Adrenal gland (tissue), 12 donors: ENCODE results near the gene NCKAP5. TPM values are rescaled to one million over a fixed set of nuclear protein-coding genes. Genes with fewer than 3 reads are reported as not detected.

Experiments
- DNase-seq, 7 donors: peaks; one replicate each; pipeline ENCODE4 v3.0.0-alpha.2; 2019 to 2020
- H3K27ac ChIP-seq, 5 donors: fragments of 200-600 bp; sonication (generic) in 4 of 5; 1 replicate in 3 of 5; 2 replicates in 2 of 5; pipeline versions ENCODE4 v1.5.1 to v1.8.0; 2016 to 2020; ENCODE audit warnings: mild to moderate bottlenecking in 1 of 5
- H3K27me3 ChIP-seq: fragments of 200-600 bp; 2 replicates; pipeline ENCODE4 v1.8.0; 2021
- H3K36me3 ChIP-seq, 2 donors: fragments of 200-600 bp; replicated peaks in 1 of 2; 1 replicate in 1 of 2; 2 replicates in 1 of 2; pipeline versions ENCODE4 v1.5.1 to v1.8.0; 2018 to 2022
- H3K4me1 ChIP-seq, 2 donors: fragments of 200-600 bp; replicated peaks in 1 of 2; 1 replicate in 1 of 2; 2 replicates in 1 of 2; pipeline versions ENCODE4 v1.5.1 to v1.8.0; 2018 to 2021
- H3K4me3 ChIP-seq, 4 donors: fragments of 200-600 bp; sonication (generic) in 3 of 4; one replicate each; pipeline ENCODE4 v1.5.1; 2016 to 2018
- H3K9me3 ChIP-seq, 3 donors: fragments of 200-600 bp; sonication (generic) in 1 of 3; replicated peaks in 1 of 3; 1 replicate in 2 of 3; 2 replicates in 1 of 3; pipeline versions ENCODE4 v1.5.1 to v1.8.0; 2016 to 2021
- POLR2A ChIP-seq, 2 donors: fragments of 450-650 bp; IDR thresholded peaks; one replicate each; pipeline ENCODE4 v1.6.1; 2017; ENCODE audit warnings: antibody characterized with exemption in 2 of 2, mild to moderate bottlenecking in 2 of 2, moderate library complexity in 1 of 2
- WGBS, 4 donors: extraction: QIAGEN DNeasy Blood & Tissue Kit in 2 of 4; methylation state at CpG; one replicate each; pipeline versions ENCODE4 v1.1.5 to v1.1.7; 2013 to 2017; 5-methylcytosine and 5-hydroxymethylcytosine counted together
- intact Hi-C, 2 donors: fragments of 100-400 bp; cut with DNase I; formaldehyde crosslinking; loops; one replicate each; pipeline versions ENCODE4 v1.14.1 to v1.15.0; 2022 to 2023
- polyA plus RNA-seq, 3 donors: library from polyadenylated mRNA; stranded (reverse); fragments of 200-250 nt in 2 of 3; fragments of 350-450 nt in 1 of 3; fragmentation: Illumina TruSeq in 1 of 3; extraction: RNeasy Lipid Tissue Mini Kit (QIAGEN cat#74804) in 1 of 3; gene quantifications; one replicate each; pipeline ENCODE4 v1.2.3, GENCODE V29; 2013 to 2014
- total RNA-seq, 9 donors: library from RNA; depleted of rRNA in 4 of 9; stranded (reverse); fragments of >200 nt in 4 of 9; fragments of 120-200 nt in 1 of 9; fragmentation: NEBNext Ultra II Directional in 1 of 9; extraction: Animal tissue kit (Norgen Biotek cat#: 25700) in 1 of 9; gene quantifications; one replicate each; pipeline versions ENCODE4 v1.1.0 to v1.2.4, GENCODE V29; 2013 to 2023
- TF ChIP-seq, protein P1 (sequence below), 6 experiments: fragments of 450-650 bp in 4 of 6; fragments of 200-600 bp in 2 of 6; sonication (generic) in 1 of 6; IDR thresholded peaks; 1 replicate in 5 of 6; 2 replicates in 1 of 6; pipeline versions ENCODE4 v1.5.1 to v1.8.0; 2016 to 2021; ENCODE audit warnings: antibody characterized with exemption in 6 of 6, mild to moderate bottlenecking in 2 of 6, moderate library complexity in 1 of 6
- donor health status: healthy with polysubstance abuse.
- donor health status: Bipolar disorder and iron deficiency.
- donor health status: DM: yes; HTN: yes; CAD: no.
- donor health status: DM: no; HTN: no; CAD: no.
- donor health status: DM: no; HTN: no; CAD: no.
- donor health status: DM: yes; HTN: yes; CAD: no.

NCKAP5 gene
- total and polyA plus RNA-seq, 12 donors, result 0.06 to 3.1 (median 1.1) TPM

DNA sequence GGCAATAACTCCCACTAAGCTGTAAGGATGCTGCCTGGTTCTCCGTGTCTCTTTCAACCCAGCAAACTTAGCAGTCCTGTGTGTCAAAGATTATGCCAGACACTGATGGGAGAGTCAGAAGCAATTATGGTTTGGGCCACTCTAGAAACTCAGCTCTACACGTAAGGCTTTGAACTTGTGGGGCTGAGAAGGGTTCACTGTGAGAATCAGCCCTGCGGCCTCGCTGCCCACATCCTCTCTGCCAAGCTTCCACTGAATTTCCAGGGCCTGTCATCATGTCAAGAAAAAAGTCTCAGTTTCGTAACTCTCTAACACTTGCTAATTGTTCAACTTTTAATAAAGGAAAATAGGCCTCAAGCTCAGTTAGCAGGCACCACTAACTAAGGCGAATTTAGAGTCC lies 589.4 kb downstream of the NCKAP5 start:
- Histone ChIP-seq H3K36me3 (no peaks in the 10 kb centered on the region), H3K4me3 (no peak overlapping the region), H3K4me1 (no peaks in the 10 kb centered on the region), H3K9me3 (no peaks in the 10 kb centered on the region), H3K27me3 (no peaks in the 10 kb centered on the region), H3K27ac (no peak overlapping the region)
- WGBS, 4 donors, result 77 to 83% (median 79%) methylated on average over 6 of the region's 6 CpGs
- TF ChIP-seq, protein P1, sequence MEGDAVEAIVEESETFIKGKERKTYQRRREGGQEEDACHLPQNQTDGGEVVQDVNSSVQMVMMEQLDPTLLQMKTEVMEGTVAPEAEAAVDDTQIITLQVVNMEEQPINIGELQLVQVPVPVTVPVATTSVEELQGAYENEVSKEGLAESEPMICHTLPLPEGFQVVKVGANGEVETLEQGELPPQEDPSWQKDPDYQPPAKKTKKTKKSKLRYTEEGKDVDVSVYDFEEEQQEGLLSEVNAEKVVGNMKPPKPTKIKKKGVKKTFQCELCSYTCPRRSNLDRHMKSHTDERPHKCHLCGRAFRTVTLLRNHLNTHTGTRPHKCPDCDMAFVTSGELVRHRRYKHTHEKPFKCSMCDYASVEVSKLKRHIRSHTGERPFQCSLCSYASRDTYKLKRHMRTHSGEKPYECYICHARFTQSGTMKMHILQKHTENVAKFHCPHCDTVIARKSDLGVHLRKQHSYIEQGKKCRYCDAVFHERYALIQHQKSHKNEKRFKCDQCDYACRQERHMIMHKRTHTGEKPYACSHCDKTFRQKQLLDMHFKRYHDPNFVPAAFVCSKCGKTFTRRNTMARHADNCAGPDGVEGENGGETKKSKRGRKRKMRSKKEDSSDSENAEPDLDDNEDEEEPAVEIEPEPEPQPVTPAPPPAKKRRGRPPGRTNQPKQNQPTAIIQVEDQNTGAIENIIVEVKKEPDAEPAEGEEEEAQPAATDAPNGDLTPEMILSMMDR (IDR thresholded peaks at IDR 0.05), result no peak
- no peak for TF ChIP-seq POLR2A (IDR thresholded peaks at IDR 0.05)
- DNase-seq, result no peak
- intact Hi-C loops, result no loop called here

DNA sequence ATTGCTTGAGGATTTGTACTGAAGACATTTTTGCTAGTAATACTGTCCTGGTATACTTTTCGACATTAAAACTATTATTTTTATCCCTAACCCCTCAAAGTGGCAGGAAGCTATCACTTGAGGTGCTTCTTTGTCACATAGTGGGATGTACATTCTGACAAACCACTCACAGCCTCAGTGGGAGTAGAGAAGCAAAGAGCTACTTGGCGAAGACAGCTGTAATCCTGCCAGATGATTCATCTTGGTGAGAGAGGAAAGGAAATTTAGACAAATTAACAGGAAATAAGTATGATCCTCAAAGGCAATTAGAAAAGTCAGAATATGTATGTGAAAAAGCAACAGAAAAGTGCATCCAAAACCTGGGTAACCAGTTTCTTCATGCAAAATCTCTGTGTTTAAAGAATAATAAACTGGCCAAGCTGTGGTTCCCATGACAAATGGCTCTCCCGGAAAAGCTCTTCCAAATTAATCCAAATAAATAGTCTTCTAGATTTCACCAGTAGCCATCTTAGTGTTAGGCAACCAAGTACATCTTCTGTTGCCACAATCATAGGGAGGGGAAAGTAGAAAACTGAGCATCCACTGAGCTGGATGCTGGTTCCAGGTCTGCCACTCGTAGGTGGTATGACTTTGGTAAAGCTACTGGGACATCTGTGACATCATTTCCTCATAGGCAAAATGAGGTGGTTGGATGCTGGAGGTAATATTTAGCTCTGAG lies 590.3 kb downstream of the NCKAP5 start:
- intact Hi-C loops, result no loop called here
- no peak for DNase-seq

DNA sequence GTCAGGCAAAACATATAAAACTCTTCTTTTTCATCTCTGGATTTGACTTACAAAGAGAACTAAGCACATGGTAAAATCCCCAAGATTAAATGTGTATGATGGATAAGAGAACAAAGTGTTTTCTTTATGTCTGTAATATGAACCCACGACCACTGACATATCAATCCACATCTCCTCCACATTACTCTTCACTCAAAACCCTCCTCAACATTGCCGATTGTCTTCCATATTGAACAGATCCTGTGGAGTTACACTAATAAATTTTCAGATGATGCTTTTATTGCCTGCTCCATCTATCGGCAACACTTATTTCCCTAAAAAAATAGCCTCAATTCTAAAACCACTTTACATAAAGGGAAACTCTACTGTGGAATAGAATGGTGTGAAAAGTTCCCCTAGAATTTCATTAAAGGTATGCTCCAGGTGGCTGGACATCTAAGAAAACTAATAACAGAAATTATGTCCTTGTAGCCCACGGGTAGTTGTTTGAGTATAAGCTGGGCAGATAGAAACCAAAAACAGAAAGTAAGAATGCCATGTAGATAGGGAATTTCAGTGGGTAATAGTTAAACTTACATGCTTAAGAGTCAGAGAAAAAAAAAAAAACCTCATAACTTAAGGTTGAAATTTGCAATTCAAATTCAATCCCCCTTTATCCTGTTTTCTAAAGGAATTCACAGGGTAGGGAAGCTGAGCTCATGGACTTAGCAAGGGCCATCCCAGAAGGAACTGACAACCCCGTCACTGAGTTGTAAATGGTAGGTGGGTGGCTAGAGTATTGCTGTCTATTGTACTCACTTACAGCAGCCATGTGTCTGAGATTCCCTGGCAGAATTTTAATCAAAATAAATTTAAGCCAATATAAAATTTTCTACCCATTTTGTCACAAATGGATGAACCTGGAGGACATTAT lies 592.8 kb downstream of the NCKAP5 start:
- H3K9me3 ChIP-seq, result no peaks in the 10 kb centered on the region
- no peak for TF ChIP-seq POLR2A (IDR thresholded peaks at IDR 0.05)
- TF ChIP-seq, protein P1 (IDR thresholded peaks at IDR 0.05), result no peak
- no peaks in the 10 kb centered on the region for H3K27me3 ChIP-seq
- H3K27ac ChIP-seq, result no peak overlapping the region
- 55 to 63% (median 59%) methylated on average over 5 of the region's 5 CpGs for WGBS, 4 donors
- intact Hi-C loops, result no loop called here
- no peaks in the 10 kb centered on the region for H3K36me3 ChIP-seq
- H3K4me3 ChIP-seq, result no peak overlapping the region
- H3K4me1 ChIP-seq, result no peaks in the 10 kb centered on the region
- DNase-seq, result no peak

More for the DNA sequence above, 590.3 kb downstream of the NCKAP5 start:
- H3K27me3 ChIP-seq, result no peaks in the 10 kb centered on the region
- TF ChIP-seq, protein P1 (IDR thresholded peaks at IDR 0.05), result no peak
- no peak for TF ChIP-seq POLR2A (IDR thresholded peaks at IDR 0.05)
- 61 to 76% (median 65%) methylated on average over 4 of the region's 4 CpGs for WGBS, 4 donors
- no peak overlapping the region for H3K27ac ChIP-seq
- H3K4me3 ChIP-seq, result no peak overlapping the region
- H3K4me1 ChIP-seq, result no peaks in the 10 kb centered on the region
- no peaks in the 10 kb centered on the region for H3K9me3 ChIP-seq
- H3K36me3 ChIP-seq, result no peaks in the 10 kb centered on the region

DNA sequence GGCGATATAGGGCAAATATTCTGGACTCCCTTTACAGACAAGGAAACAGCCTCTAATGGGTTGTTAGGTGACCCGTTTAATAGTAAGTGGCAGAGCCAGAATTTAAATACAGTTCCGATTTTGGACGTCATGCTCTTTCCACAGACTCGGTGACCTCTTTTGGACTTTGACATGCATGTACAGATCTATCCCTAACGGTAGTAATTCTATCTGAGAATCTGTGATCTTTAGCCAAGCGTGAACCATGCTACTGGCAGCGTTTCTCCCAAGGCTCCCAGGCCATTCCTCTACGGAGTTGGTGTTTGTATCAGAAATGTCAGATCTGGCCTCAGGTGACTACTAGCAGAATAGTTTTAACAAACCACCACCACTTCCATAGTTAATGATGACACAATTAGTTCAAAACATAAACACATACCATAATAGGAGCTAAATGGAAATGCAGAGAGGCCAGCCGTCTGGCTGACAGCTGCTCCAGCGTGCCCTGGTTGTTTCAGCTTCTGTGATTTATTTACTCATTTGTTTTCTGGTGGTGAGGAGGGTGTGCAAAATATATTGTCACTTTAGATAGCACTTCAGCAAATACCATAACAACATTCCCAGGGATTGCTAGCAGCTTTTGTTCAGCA lies 593.7 kb downstream of the NCKAP5 start:
- intact Hi-C loops, result no loop called here
- WGBS, 4 donors, result 63 to 70% (median 65%) methylated on average over 9 to 11 of the region's 11 CpGs
- H3K27me3 ChIP-seq, result no peaks in the 10 kb centered on the region
- no peaks in the 10 kb centered on the region for H3K36me3 ChIP-seq
- H3K4me1 ChIP-seq, result no peaks in the 10 kb centered on the region
- no peak overlapping the region for H3K4me3 ChIP-seq
- H3K9me3 ChIP-seq, result no peaks in the 10 kb centered on the region
- H3K27ac ChIP-seq, result no peak overlapping the region
- DNase-seq, result no peak
- no peak for TF ChIP-seq POLR2A (IDR thresholded peaks at IDR 0.05)
- TF ChIP-seq, protein P1 (IDR thresholded peaks at IDR 0.05), result no peak
